RWPE1 (cell line): ENCODE measurements around the gene AUNIP.

ENCODE experiments used
- CTCF ChIA-PET: fragments of 350-600 bp; sonication (Branson Sonifier 250); formaldehyde crosslinking; extraction: SDS; loops from one replicate; lab custom pipeline; 2021; lab: Yijun Ruan, JAX
- POLR2A ChIA-PET: fragments of 400-600 bp; formaldehyde crosslinking; extraction: SDS; loops from one replicate; lab custom pipeline; 2020; ENCODE audit warnings: antibody characterized with exemption; ENCODE audit not compliant: low non-redundant PET; lab: Yijun Ruan, JAX
- DNase-seq: peaks from one replicate; pipeline ENCODE4 v3.0.0; 2012; ENCODE audit warnings: low spot score
- H3K27ac ChIP-seq: fragments of 450-650 bp; 2 replicates; pipeline ENCODE4 v1.5.1; 2017
- TF ChIP-seq, protein P1 (sequence below): fragments of 450-650 bp; conservative IDR thresholded peaks from 2 replicates; pipeline ENCODE4 v1.5.1; 2017; ENCODE audit warnings: low read depth, mild to moderate bottlenecking

The AUNIP gene

GRCh38 chr1:25856856-25857255 lies 2.4 kb downstream of the AUNIP start:
- CTCF ChIA-PET: interaction anchor here (0.7 to 0.8 kb wide), 2 partner anchors 20 to 511 kb away, joined by 3 read pairs; no protein-coding TSS in a partner anchor
- POLR2A ChIA-PET: no interaction called here
- TF ChIP-seq, protein P1, sequence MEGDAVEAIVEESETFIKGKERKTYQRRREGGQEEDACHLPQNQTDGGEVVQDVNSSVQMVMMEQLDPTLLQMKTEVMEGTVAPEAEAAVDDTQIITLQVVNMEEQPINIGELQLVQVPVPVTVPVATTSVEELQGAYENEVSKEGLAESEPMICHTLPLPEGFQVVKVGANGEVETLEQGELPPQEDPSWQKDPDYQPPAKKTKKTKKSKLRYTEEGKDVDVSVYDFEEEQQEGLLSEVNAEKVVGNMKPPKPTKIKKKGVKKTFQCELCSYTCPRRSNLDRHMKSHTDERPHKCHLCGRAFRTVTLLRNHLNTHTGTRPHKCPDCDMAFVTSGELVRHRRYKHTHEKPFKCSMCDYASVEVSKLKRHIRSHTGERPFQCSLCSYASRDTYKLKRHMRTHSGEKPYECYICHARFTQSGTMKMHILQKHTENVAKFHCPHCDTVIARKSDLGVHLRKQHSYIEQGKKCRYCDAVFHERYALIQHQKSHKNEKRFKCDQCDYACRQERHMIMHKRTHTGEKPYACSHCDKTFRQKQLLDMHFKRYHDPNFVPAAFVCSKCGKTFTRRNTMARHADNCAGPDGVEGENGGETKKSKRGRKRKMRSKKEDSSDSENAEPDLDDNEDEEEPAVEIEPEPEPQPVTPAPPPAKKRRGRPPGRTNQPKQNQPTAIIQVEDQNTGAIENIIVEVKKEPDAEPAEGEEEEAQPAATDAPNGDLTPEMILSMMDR: no peak
- H3K27ac ChIP-seq: peak overlapping the region; percentile 12
- DNase-seq: no peak

- POLR2A ChIA-PET: interaction anchor here (0.6 kb wide), 1 partner anchor 23 kb away, joined by 3 read pairs; no protein-coding TSS in a partner anchor
- no peak for DNase-seq
- TF ChIP-seq, protein P1: no peak
- H3K27ac ChIP-seq: no peak overlapping the region
- CTCF ChIA-PET: interaction anchor here (0.5 to 0.6 kb wide), 2 partner anchors 8 to 139 kb away, joined by 4 read pairs; no protein-coding TSS in a partner anchor
These were observed 4.7 kb downstream of the AUNIP start for GRCh38 chr1:25854554-25854953.

- TF ChIP-seq, protein P1: no peak
- no peak overlapping the region for H3K27ac ChIP-seq
- no peak for DNase-seq
- CTCF ChIA-PET: interaction anchor here (0.8 kb wide), 1 partner anchor 11 kb away, joined by 3 read pairs; no protein-coding TSS in a partner anchor
- POLR2A ChIA-PET: no interaction called here
These were observed 10.7 kb downstream of the AUNIP start for GRCh38 chr1:25848531-25848930.

DNA sequence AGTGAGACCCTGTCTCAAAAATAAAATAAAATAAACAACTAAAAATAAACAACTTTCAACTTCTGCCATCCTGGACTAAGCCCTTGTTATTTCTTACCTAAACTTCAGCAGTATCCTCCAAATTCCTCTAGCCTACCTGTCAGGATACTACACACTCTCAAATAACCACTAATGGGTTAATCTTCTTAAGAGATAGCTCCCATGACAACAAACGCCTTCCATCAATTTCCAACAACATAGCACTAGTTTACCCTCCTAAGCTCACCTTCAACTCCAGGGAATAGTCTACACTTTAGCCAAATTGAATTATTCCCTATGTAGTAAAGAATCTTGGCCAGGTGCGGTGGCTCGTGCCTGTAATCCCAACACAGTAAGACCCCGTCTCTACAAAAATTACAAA lies 11.3 kb downstream of the AUNIP start:
- POLR2A ChIA-PET: no interaction called here

GRCh38 chr1:25845664-25846063 lies 13.6 kb downstream of the AUNIP start:
- TF ChIP-seq, protein P1: no peak
- no peak for DNase-seq
- H3K27ac ChIP-seq: no peak overlapping the region
- POLR2A ChIA-PET: no interaction called here
- CTCF ChIA-PET: no interaction called here

More for the DNA sequence above, 11.3 kb downstream of the AUNIP start:
- CTCF ChIA-PET: no interaction called here
- H3K27ac ChIP-seq: no peak overlapping the region
- TF ChIP-seq, protein P1: no peak
- no peak for DNase-seq

DNA sequence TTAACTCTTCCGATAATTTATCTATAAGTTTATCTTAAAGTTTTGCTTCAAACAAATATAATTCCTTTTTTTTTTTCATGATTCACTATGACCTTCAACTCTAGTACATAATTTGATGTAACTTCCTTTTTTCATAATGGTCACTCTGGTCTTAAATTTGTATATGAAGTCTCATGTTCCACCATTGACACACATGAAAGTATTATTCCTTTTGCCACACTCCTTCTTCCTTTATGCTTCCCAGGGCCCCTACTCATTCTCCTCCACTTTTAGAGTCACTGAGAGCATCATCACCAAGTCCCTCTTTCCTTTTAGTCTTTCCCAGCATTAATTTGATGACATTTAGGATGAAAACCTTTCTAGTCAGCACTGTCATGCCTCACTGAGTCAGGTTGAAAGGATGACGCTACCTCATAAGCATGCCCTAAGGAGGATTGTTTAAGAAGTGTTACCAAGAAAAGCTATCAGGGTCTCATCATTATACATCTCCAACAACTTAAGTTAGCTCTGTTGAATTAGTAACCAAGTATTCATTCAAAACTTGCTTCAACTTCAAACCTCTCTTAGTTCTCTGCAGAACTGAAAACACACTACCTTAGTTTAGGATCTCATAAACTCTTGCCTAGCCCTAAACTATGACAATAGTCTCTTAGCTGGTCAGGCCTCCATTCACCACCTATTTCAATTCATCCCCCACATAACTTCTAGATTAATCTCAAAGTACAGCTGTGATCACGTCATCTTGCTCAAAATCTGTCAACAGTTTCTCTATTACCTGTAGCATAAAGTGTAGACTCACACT lies 14.5 kb downstream of the AUNIP start:
- TF ChIP-seq, protein P1: no peak
- H3K27ac ChIP-seq: no peak overlapping the region
- DNase-seq: no peak
- POLR2A ChIA-PET: interaction anchor here (0.6 kb wide), 1 partner anchor 45 kb away, joined by 5 read pairs; no protein-coding TSS in a partner anchor
- CTCF ChIA-PET: no interaction called here
